Activated B cell treated with CpG ODN at 0.5 μM for 24 hours (primary cell): ENCODE results near the gene ZNF768. TPM values are rescaled to one million over a fixed set of nuclear protein-coding genes. Genes with fewer than 3 reads are reported as not detected.

Source experiments
- ATAC-seq: fragments of 200-7000 bp; cut with Tn5 transposase; one replicate; pipeline ENCODE4 v1.10.0; 2021; ENCODE audit warnings: low read depth, mild to moderate bottlenecking, moderate library complexity
- CTCF ChIA-PET: fragments of 350-600 bp; sonication (Branson Sonifier 250); formaldehyde crosslinking; loops from one replicate; lab custom pipeline; 2021; ENCODE audit warnings: antibody characterized with exemption; lab: Charles Lee
- POLR2A ChIA-PET: fragments of 350-600 bp; sonication (Branson Sonifier 250); formaldehyde crosslinking; loops from one replicate; lab custom pipeline; 2021; ENCODE audit warnings: antibody characterized with exemption; lab: Charles Lee
- DNase-seq: peaks from one replicate; pipeline ENCODE4 v3.0.0; 2022
- H3K27ac Mint-ChIP-seq: one replicate; pipeline ENCODE4 v1.8.0; 2020; ENCODE audit warnings: mixed read lengths
- H3K27me3 Mint-ChIP-seq: one replicate; pipeline ENCODE4 v1.8.0; 2021; ENCODE audit warnings: mixed read lengths
- H3K36me3 Mint-ChIP-seq: one replicate; pipeline ENCODE4 v1.8.0; 2021; ENCODE audit warnings: low read depth, mixed read lengths
- H3K4me1 Mint-ChIP-seq: one replicate; pipeline ENCODE4 v1.8.0; 2021; ENCODE audit warnings: mixed read lengths
- H3K4me3 Mint-ChIP-seq: one replicate; pipeline ENCODE4 v1.8.0; 2020; ENCODE audit warnings: mild to moderate bottlenecking, mixed read lengths
- H3K9me3 Mint-ChIP-seq: one replicate; pipeline ENCODE4 v1.8.0; 2020; ENCODE audit warnings: mixed read lengths
- intact Hi-C: fragments of 100-400 bp; cut with micrococcal nuclease; formaldehyde crosslinking; loops from one replicate; pipeline ENCODE4 v1.15.1; 2024
- total RNA-seq: library from RNA; stranded (reverse); gene quantifications from 2 replicates; pipeline ENCODE4 v1.2.3, GENCODE V29; 2022
- TF ChIP-seq, protein P1 (sequence below): fragments of 200-600 bp; IDR thresholded peaks from one replicate; pipeline ENCODE4 v1.8.0; 2022; ENCODE audit warnings: antibody characterized with exemption, mild to moderate bottlenecking

ZNF768 gene
- total RNA-seq, 1 donor from 2014 or later, result 30.7 TPM

DNA sequence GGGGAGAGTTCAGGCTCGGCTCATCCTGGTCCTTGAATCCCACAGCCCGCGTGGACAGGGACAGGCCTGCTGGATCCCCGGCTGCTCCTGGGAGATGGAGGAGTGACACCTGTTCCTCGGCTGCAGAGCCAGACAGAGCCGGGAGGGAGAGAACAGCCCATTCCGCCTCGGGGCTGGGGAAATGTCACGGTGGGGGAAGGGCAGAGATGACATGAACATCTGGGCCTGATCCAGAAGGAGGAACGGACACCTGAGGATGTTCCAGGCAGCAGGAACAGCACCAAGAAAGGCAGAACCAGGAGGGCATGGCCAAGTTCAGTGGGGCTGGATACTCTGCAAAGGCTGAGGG is 29.7 kb upstream of the ZNF768 start:
- peaks cover 40% of the 10 kb centered on the region for H3K4me1 Mint-ChIP-seq
- H3K9me3 Mint-ChIP-seq, result no peaks in the 10 kb centered on the region
- no peaks in the 10 kb centered on the region for H3K27me3 Mint-ChIP-seq
- peak overlapping the region; percentile 53 for H3K4me3 Mint-ChIP-seq
- peaks cover 31% of the 10 kb centered on the region for H3K36me3 Mint-ChIP-seq
- ATAC-seq (no peak), DNase-seq (no peak)
- H3K27ac Mint-ChIP-seq, result peak overlapping the region; percentile 35
- TF ChIP-seq, protein P1, sequence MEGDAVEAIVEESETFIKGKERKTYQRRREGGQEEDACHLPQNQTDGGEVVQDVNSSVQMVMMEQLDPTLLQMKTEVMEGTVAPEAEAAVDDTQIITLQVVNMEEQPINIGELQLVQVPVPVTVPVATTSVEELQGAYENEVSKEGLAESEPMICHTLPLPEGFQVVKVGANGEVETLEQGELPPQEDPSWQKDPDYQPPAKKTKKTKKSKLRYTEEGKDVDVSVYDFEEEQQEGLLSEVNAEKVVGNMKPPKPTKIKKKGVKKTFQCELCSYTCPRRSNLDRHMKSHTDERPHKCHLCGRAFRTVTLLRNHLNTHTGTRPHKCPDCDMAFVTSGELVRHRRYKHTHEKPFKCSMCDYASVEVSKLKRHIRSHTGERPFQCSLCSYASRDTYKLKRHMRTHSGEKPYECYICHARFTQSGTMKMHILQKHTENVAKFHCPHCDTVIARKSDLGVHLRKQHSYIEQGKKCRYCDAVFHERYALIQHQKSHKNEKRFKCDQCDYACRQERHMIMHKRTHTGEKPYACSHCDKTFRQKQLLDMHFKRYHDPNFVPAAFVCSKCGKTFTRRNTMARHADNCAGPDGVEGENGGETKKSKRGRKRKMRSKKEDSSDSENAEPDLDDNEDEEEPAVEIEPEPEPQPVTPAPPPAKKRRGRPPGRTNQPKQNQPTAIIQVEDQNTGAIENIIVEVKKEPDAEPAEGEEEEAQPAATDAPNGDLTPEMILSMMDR, result no peak
- ChIA-PET POLR2A (interaction anchor here (1.9 to 6.3 kb wide), 3 partner anchors 15 to 94 kb away, joined by 8 to 152 read pairs (median 135); partner anchors contain the start of genes PRR14, ZNF688 and ZNF747), CTCF (no interaction called here)
- intact Hi-C loops, result loop anchor here (10.0 kb wide), 1 partner anchor 369 kb away; the partner anchor contains the start of gene FBXL19

DNA sequence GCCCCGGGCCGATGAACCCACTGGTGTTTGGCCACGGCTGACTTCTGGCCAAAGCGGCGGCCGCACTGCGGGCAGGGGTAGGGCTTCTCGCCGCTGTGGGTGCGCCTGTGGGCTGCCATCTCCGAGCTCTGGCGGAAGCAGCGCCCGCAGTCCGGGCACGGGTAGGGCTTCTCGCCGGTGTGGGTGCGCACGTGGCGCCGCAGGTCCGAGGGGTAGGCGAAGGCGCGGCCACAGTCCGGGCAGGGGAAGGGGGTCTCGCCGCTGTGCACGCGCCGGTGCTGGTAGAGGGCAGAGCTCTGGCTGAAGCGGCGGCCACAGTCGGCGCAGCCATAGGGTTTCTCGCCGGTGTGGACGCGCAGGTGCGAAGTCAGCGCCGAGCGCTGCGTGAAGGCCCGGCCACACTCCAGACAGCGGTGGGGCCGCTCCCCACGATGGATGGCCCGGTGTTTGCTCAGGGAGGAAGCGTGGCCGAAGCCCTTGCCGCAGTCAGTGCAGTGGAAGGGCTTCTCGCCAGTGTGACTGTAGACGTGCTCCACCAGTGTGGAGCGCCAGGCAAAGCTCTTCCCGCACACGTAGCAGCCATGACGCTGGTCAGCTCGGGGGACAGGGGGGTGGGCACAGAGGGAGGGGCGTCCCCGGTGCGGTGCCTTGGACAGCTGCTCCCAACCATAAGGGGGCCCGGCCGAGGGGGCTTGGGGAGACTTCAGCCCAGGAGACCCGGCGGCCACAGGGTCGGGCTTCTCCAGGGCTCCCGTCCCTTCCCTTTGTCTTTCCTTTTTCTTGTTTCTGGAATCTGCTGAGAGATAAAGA is 29.2 kb upstream of the ZNF768 start:
- ChIA-PET POLR2A (interaction anchor here (1.5 to 4.8 kb wide), 2 partner anchors 20 to 58 kb away, joined by 3 to 135 read pairs; partner anchors contain the start of gene ZNF747), CTCF (interaction anchor here (1.8 kb wide), 1 partner anchor 20 kb away, joined by 7 read pairs; the partner anchor contains the start of gene ZNF747)
- ATAC-seq (no peak), DNase-seq (no peak)
- TF ChIP-seq, protein P1, result no peak
- H3K9me3 Mint-ChIP-seq, result no peaks in the 10 kb centered on the region
- peak overlapping the region; percentile 35 for H3K27ac Mint-ChIP-seq
- peaks cover 31% of the 10 kb centered on the region for H3K36me3 Mint-ChIP-seq
- no peaks in the 10 kb centered on the region for H3K27me3 Mint-ChIP-seq
- intact Hi-C loops, result loop anchor here (10.0 kb wide), 1 partner anchor 369 kb away; the partner anchor contains the start of gene FBXL19
- H3K4me3 Mint-ChIP-seq, result peak overlapping the region; percentile 53
- peaks cover 37% of the 10 kb centered on the region for H3K4me1 Mint-ChIP-seq

DNA sequence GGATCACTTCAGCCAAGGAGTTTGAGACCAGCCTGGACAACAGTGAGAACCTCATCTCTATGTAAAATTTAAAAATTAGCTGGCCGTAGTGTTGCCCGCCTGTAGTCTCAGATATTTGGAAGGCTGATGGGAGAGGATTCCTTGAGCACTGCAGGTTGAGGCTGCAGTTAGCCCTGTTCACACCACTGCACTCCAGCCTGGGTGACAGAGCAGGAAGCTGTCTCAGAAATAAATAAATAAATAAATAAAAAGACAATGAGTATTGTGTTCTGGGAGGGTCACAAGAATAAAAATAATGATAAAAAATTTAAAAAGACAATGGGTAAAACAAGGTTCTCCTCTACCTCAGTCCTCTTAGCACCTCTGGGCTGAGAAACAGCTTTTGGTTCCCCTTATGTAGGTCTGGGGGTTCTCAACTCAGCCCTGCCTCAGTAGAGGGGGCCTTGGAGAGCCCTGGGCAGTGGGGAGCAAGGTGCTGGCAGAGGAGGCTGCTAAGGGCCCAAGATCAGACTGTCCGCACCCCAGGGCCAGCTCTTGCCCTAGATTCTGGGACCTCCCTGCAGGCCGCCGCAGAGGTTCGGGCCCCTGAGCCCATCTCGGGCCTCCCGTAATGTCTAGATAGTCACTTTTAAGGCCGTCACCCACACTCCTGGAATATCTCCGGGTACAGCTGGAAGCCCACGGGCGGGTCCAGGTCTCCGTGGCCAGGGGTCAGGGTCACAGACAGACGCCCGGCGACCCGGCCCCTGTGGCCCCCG is 28.4 kb upstream of the ZNF768 start:
- CTCF ChIA-PET, result interaction anchor here (1.8 kb wide), 1 partner anchor 19 kb away, joined by 7 read pairs; the partner anchor contains the start of gene ZNF747
- no peak overlapping the region for H3K27ac Mint-ChIP-seq
- DNase-seq (no peak), ATAC-seq (no peak)
- POLR2A ChIA-PET, result interaction anchor here (0.6 to 4.8 kb wide), 3 partner anchors 20 to 206 kb away, joined by 3 to 135 read pairs (median 4); partner anchors contain the start of gene ZNF747
- H3K4me1 Mint-ChIP-seq, result peaks cover 36% of the 10 kb centered on the region
- H3K27me3 Mint-ChIP-seq, result no peaks in the 10 kb centered on the region
- intact Hi-C loops, result loop anchor here (10.0 kb wide), 1 partner anchor 370 kb away; the partner anchor contains the start of gene FBXL19
- no peak overlapping the region for H3K4me3 Mint-ChIP-seq
- H3K9me3 Mint-ChIP-seq, result no peaks in the 10 kb centered on the region
- TF ChIP-seq, protein P1, result no peak
- peaks cover 31% of the 10 kb centered on the region for H3K36me3 Mint-ChIP-seq

DNA sequence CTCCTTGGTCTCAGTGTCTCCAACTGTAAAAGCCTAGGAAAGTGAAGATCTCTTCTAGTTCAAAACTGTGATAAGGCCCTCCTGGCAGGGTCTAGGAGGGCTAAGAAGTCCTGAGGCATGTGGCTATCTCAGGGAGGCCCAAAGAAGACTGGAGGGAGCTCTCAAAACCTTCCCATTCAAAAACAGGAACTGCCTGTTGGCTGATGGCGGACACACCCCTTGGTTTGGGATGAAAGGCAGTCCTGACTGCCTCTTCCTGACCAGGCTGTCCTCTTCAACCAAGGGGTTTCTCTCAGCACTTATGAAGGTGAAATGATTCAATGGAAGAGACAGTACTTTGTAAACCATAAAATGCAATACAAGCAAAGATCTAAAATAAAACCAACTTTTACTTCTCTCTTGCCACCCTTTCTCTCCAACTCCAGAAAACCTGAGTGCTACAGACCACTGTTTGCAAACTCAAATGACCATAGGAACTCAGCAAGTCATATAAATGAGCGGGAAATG is 27.1 kb upstream of the ZNF768 start:
- no peaks in the 10 kb centered on the region for H3K27me3 Mint-ChIP-seq
- ChIA-PET POLR2A (no interaction called here), CTCF (no interaction called here)
- TF ChIP-seq, protein P1, result no peak
- H3K4me1 Mint-ChIP-seq, result peaks cover 25% of the 10 kb centered on the region
- intact Hi-C loops, result loop anchor here (10.0 kb wide), 1 partner anchor 371 kb away; the partner anchor contains the start of gene FBXL19
- H3K27ac Mint-ChIP-seq, result no peak overlapping the region
- no peak overlapping the region for H3K4me3 Mint-ChIP-seq
- ATAC-seq (no peak), DNase-seq (no peak)
- no peaks in the 10 kb centered on the region for H3K9me3 Mint-ChIP-seq
- peaks cover 31% of the 10 kb centered on the region for H3K36me3 Mint-ChIP-seq
